HS-5 (cell line): ENCODE measurements around the gene NGFR.

Experiments used
- DNase-seq: peaks from one replicate; pipeline ENCODE4 v3.0.0-alpha.2; 2012; ENCODE audit warnings: low read depth

Gene NGFR

DNA sequence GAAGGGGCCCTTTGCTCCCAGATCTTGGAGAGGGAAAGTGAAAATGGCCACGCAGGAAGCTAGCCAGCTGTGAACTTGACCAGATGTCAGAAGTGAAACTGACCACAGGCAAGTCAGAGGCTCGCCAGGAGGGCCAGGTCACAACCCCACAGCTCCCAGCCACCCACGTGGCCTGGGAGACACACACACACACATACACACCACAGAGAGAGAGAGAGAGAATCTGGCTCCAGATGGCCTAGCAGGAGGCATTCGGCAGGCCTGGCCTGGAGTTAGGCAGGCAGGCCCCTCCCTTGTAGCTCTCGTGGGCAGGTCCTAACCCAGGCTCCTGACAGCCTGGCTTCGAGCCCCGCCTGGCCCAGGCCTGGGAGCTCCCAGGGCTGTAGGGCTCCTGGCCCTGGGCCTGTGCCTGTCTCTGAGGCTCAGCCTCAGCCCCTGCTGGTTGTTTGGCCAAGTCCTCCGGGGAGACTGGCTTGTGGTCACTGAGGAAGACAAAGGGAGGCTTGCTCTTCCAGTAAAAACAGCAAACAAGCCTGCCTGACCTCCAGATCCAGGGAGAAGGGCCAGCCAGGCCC lies 20.2 kb downstream of the NGFR start:
- peak; percentile 71 for DNase-seq

- DNase-seq, result no peak
Observed at GRCh38 chr17:49516180-49516579, 21.1 kb downstream of the NGFR start.

- no peak for DNase-seq
Observed at GRCh38 chr17:49518346-49519078, 23.4 kb downstream of the NGFR start.

GRCh38 chr17:49519781-49520180 lies 24.7 kb downstream of the NGFR start:
- DNase-seq, result no peak

DNA sequence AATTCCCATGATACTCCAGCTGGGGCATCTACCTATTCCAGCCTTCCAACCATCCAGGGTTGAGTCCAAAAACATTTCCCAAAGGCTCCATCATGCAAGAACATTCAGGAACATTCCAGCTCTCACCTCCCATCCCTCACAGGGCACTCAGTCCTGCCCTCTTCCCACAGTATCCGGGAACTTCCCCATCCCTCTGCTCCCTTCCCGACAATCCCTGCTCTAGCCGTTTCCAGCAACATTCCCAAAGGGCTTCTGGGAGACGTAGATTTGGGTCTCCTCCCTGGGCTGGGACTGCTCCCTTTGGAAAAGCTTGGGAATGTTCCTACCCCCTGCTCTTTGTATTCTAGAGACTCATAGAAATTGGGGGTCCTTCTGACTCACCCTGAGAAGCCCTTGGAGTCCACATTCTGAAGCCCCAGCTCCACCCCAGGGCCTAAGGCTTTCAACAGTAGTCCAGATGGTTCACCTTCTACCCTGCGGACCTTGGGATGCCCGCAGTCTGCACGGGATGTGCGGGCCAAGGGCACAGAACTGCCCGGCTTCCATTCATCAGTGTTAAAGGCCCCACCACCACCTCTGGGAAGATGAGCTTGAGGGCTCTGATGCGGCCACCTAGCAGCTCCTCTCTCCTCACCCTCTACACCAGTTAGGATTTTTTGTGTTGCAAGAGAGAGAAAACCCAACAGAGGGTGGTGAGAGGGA lies 25.4 kb downstream of the NGFR start:
- no peak for DNase-seq

DNA sequence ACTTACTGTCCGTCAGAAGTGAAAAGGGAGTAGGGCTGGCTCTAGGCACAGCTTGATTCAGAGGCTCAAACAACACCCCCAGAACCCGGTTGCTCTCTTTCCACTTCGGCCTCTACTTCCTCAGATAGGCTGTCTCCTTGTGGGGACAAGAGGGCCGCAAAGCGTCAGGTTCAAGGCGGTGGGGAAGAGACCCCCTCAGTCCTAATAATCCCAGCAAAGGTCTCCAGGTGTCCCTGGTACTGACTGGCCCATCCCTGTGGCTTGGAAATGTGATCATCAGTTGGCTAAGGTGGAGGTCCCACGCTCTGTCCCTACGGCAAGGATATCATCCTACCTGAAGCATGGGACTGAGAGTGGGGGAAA lies 26.0 kb downstream of the NGFR start:
- DNase-seq, result no peak

DNA sequence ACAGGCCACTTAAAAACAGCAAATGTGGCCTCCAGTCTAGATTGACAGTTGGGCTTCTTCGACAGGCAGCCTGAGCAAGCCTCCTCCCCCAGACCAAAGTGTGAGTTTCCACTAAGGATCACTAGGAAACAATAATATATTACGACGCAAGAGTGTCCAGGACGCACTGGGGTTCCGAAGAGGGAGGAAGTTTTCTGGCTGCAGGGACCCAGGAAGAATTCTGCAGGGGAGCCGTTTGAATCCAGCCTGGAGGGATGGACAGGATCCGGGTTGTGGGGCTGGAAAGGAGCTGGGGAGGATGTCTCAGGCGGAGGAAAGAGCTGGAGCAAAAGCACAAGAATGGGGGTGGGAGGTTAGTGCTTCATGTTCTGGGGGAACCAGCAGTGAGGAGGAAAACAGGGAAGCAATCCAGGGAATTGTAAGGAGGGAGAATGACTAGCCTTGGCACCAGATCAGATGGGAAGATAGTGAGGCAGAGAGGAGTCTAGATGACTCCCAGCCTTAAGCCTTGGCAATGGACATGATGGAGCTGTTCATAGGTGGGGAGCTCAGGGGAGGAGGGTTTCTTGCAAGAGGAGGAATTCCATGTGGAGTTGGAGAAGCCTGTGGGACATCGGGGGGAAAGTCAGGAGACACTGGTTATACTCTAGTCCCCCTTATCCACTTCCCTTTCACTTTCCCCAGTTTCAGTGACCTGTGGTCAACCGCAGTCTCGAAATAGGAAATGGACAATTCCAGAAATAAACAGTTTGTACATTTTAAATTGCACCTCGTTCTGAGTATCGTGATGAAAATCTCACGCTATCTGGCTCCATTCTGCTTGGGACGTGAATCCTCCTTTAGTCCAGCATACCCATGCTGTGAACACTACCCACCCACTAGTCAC lies 26.6 kb downstream of the NGFR start:
- no peak for DNase-seq

DNA sequence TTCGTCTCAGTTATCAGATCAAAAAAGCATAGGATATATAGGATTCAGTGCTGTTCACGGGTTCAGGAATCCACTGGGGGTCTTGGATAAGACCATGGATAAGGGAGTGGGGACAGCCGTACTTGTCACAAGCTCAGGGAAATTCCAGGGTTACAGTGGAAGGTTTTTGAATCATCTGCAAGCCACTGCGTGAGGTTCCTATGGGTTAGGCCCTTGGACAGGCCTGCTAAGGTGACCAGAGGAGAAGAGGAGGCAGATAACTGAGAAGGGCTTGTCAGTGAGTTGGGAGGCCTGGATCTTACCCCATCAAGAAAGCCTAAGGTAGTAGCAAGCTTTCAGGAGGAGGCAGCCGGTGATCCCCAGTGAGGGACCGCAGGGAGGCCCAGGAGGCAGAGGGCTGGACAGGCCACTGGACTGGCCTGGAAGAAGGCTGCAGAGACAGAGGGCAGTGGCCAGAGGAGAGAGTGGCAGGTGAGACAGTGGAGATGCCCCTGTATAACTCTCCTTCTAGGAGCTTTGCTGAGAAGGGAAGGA lies 27.3 kb downstream of the NGFR start:
- DNase-seq, result no peak

GRCh38 chr17:49523196-49523595 lies 28.1 kb downstream of the NGFR start:
- DNase-seq, result no peak

- DNase-seq, result no peak
Observed at GRCh38 chr17:49523706-49524472, 28.8 kb downstream of the NGFR start.

DNA sequence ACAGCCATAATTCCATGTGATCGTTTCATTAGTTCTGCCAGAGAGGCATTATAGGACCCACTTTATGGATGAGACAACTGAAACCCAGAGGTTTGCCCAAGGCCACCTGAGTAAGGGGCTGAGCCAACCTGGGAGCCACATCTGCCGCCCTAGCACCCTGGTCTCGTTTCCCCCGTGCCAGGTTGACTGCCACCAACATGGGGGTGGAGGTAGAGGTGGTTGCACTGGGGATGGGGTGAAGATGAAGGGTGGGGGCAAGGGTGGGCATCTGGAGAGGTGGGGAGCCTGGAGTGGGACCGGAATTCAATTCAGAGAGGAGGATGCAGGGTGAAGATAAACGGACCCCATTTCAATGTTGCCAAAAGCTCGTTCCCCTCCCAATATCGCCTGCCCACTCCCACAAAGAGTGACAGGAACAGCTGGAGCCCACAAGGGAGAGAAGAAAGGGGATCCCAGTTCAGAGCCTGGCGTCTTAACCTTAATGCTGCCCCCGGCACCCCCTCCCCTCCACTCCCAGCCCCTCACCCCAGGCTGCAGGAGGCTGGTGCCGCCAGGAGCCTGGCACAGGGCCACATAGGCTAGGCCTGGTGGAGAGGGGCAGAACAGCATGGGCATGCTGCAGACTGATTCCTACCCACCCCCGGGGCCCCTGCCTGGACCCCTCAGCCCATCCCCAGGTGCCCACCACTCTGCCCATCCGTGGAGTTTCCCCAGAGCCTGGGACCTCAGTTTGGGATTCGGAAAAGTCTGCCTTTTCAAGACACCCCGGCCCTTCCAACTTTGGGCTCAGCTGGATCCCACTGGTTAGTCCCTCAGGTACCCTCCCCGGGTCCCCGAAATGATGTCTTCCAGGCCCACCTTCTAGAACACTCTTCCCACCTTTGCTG lies 29.6 kb downstream of the NGFR start:
- no peak for DNase-seq

DNA sequence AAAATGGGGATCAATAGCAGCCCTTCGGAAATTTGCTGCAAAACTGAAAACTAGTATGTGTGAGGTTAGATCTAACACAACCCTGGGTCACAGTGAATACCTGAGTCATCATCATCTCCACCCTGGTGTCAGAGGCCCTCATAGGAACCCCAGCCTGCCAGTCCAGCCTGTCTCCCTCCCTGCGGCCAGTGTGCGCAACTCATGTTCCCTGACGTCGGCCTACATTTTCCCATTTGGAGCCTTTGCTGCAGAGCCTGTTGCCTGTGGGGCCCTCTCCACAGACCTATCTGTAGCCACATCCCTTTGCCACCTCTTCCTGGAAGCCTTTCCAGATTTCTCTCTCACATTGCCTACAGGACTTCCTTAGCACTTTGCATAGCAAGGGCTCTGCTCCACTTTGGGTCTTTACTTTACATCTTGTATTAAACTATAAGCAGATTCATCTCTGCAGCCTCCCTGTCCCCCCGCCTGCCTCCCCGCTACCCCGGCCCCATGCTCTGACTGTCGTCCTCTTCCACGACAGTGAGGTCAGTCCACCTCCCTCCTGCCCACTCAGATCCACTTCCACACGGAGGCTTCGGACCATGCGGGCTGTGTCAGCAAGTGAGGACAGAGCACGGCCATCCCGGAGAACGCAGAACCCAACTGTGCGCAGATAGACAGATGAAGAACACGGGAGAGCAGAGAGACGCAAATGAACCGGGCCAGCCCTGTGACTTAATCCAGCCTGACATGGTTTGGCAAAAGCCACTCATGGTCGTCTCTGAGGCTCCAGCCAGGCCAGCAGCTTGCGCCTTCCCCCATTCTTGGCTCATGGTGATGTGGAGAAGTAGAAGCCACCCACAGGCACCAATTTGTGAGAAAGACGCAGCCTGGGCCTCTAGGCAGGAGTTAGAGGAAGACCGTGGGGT lies 31.0 kb downstream of the NGFR start:
- DNase-seq, result no peak

DNA sequence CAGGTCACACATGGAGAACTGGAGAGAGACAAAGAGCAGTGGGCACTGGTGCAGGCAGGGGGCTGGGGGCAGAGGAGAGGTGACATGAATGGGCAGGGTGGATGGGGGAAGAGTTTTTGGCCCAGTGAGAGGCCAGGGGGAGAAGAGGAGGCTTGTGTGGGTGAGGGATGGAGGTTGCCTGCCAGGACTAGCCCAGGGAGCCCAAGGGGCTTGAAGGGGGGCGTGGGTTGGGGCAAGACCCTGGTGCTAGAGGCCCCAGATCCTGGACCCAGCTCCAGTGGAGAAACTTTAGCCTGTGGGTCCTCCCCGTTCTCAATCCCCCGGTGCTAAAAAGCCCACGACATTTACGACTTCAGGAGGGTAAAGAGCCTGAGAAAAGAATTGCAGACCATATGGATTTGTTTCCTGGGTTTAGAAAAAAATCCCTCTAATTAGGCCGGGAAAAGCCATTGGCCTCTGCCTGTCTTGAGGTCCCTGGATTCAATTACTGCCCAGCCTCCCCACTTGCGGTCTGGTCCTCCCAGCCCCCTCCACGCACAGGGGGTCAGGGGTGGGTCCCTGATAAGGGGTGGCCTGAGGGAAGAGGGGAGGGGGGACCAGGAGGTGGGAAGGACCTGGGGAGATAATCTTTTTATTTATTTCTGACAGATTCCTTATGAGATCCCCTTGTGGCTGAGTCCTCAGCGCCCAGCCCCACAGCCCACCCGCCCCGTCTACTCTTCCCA lies 33.0 kb downstream of the NGFR start:
- DNase-seq, result no peak

- DNase-seq, result no peak
Observed at GRCh38 chr17:49528966-49529365, 33.9 kb downstream of the NGFR start.

GRCh38 chr17:49530118-49530517 lies 35.0 kb downstream of the NGFR start:
- no peak for DNase-seq

DNA sequence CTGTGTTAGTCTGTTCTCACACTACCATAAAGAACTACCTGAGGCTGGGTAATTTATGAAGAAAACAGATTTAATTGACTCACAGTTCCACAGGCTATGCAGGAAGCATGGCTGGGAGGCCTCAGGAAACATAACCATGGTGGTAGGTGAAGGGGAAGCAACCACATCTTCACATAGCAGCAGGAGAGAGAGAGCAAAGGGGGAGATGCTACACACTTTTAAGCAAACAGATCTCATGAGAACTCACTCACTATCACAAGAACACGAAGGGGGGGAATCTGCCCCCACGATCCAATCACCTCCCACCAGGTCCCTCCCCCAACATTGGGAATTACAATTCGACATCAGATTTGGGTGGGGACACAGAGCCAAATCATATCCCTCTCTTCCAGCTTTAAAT lies 48.8 kb downstream of the NGFR start:
- no peak for DNase-seq

DNA sequence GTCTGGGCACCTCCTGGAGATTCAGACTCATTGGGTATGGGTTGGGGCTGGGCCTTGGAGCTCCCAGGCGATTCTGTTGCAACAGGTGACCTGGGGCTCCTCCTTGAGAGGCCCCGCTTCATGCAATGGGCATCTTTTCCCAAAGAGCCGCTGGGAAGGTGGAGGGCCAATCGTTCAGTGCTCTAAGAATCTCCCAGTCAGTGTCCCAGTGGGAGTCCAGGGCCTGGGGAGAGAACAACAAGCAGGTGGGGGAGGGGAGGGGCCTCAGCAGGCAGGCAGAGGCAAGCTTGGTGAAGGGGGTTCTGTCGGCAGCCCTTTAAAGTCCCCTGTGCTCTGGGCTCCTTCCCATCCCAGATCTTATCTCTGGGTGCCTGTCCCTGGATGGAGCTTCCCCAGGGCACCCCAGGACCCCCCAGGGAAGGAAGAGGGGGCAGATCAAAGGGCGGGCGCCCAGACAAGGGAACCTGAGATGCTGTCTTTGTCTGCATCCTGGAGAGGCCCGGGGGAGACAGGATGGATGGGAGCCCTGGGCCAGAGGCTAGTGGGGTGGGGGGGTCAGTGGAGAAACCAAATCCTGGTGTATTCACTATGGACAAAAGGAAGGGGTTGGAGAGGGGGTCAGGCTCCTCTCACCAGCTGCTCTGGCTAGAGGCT lies 50.0 kb downstream of the NGFR start:
- DNase-seq, result no peak
